ENCODE data around the gene CNOT2.

DNA sequence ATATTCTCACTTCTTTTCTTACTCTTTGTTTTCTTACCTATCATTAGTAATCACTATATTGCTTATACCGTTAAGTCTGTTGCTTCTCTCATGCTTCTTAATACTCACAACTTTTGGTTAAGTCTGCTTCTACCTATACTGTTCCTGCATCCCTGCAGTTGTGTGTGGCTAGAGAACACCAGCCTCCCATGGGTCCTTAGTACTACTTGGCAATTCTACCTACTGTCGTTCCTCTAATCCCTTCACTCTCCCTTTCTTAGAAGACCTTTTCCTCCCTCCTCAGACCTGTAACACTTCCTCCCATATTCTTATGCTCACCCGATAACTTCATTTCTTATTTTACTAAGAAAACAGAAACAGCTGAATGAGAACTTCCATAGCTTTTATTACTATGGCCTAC is 29.3 kb downstream of the CNOT2 start:
- TF ChIP-seq, protein P1, sequence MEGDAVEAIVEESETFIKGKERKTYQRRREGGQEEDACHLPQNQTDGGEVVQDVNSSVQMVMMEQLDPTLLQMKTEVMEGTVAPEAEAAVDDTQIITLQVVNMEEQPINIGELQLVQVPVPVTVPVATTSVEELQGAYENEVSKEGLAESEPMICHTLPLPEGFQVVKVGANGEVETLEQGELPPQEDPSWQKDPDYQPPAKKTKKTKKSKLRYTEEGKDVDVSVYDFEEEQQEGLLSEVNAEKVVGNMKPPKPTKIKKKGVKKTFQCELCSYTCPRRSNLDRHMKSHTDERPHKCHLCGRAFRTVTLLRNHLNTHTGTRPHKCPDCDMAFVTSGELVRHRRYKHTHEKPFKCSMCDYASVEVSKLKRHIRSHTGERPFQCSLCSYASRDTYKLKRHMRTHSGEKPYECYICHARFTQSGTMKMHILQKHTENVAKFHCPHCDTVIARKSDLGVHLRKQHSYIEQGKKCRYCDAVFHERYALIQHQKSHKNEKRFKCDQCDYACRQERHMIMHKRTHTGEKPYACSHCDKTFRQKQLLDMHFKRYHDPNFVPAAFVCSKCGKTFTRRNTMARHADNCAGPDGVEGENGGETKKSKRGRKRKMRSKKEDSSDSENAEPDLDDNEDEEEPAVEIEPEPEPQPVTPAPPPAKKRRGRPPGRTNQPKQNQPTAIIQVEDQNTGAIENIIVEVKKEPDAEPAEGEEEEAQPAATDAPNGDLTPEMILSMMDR (conservative IDR thresholded peaks at IDR 0.05): no peak
- TF ChIP-seq EZH2 (IDR thresholded peaks at IDR 0.05; ENCODE audit: low read depth): no peak
